SK-N-SH (cell line): ENCODE measurements around the gene KRT28. TPM values are rescaled to one million over a fixed set of nuclear protein-coding genes. Genes with fewer than 3 reads are reported as not detected.

Experiments
- CTCF ChIA-PET: fragments of 300-600, 350-600 bp; formaldehyde crosslinking; extraction: SDS; loops from one replicate; lab custom pipeline; 2021; lab: Yijun Ruan, JAX
- POLR2A ChIA-PET: fragments of 350-600 bp; sonication (Branson Sonifier 250); formaldehyde crosslinking; extraction: SDS; loops from one replicate; lab custom pipeline; 2020; ENCODE audit warnings: antibody characterized with exemption, inconsistent platforms; lab: Yijun Ruan, JAX
- DNase-seq: peaks from one replicate; pipeline ENCODE4 v3.0.0; 2012
- H2AFZ ChIP-seq: fragments of 200-600 bp; sonication (generic); 2 replicates; pipeline ENCODE4 v1.8.1; 2016; ENCODE audit warnings: antibody characterized with exemption, mild to moderate bottlenecking, low read depth
- H3F3A ChIP-seq: fragments of 200-600 bp; sonication (generic); replicated peaks from 2 replicates; pipeline ENCODE3; 2016; ENCODE audit warnings: antibody characterized with exemption, mild to moderate bottlenecking; ENCODE audit not compliant: insufficient read depth
- H3K27ac ChIP-seq, 2 experiments: fragments of 200-500 bp in 1 of 2; fragments of 200-600 bp in 1 of 2; sonication (Bioruptor generic) in 1 of 2; sonication (generic), shearing (Covaris generic) in 1 of 2; 2 replicates each; pipeline versions ENCODE4 v1.5.1 to v1.6.1; 2014 to 2016; ENCODE audit warnings: low read depth in 2 of 2, inconsistent platforms in 1 of 2, low read length in 1 of 2, mild to moderate bottlenecking in 1 of 2, mixed read lengths in 1 of 2
- H3K27me3 ChIP-seq: fragments of 200-600 bp; sonication (generic), shearing (Covaris generic); 2 replicates; pipeline ENCODE4 v1.6.1; 2016; ENCODE audit warnings: mixed run types; ENCODE audit not compliant: insufficient read depth
- H3K36me3 ChIP-seq, 2 experiments: fragments of 200-500 bp in 1 of 2; fragments of 200-600 bp in 1 of 2; sonication (Bioruptor generic) in 1 of 2; sonication (generic) in 1 of 2; replicated peaks in 1 of 2; 2 replicates each; pipeline versions ENCODE3 to v1.5.1; 2014 to 2016; ENCODE audit warnings: low read length in 1 of 2, mild to moderate bottlenecking in 1 of 2; ENCODE audit not compliant: insufficient read depth in 2 of 2, control insufficient read depth in 1 of 2
- H3K4me1 ChIP-seq, 2 experiments: fragments of 200-500 bp in 1 of 2; fragments of 200-600 bp in 1 of 2; sonication (Bioruptor generic) in 1 of 2; sonication (generic), shearing (Covaris generic) in 1 of 2; 2 replicates each; pipeline versions ENCODE4 v1.5.1 to v1.6.1; 2014 to 2016; ENCODE audit warnings: low read depth in 1 of 2, low read length in 1 of 2, mixed run types in 1 of 2; ENCODE audit not compliant: insufficient read depth in 2 of 2, control insufficient read depth in 1 of 2
- H3K4me2 ChIP-seq: fragments of 200-600 bp; sonication (generic), shearing (Covaris generic); 2 replicates; pipeline ENCODE4 v1.6.1; 2017; ENCODE audit warnings: mixed run types
- H3K4me3 ChIP-seq, 2 experiments: fragments of 200-500 bp in 1 of 2; fragments of 200-600 bp in 1 of 2; sonication (Bioruptor generic) in 1 of 2; sonication (generic), shearing (Covaris generic) in 1 of 2; 2 replicates each; pipeline versions ENCODE4 v1.5.1 to v1.8.1; 2014 to 2016; ENCODE audit warnings: low read depth in 2 of 2, inconsistent platforms in 1 of 2, low read length in 1 of 2, mild to moderate bottlenecking in 1 of 2, mixed read lengths in 1 of 2, moderate library complexity in 1 of 2
- H3K79me2 ChIP-seq: fragments of 200-600 bp; sonication (generic); 2 replicates; pipeline ENCODE4 v1.8.1; 2017; ENCODE audit warnings: mild to moderate bottlenecking; ENCODE audit not compliant: insufficient read depth
- H3K9ac ChIP-seq: fragments of 200-600 bp; sonication (generic); 2 replicates; pipeline ENCODE4 v1.6.1; 2017; ENCODE audit warnings: mixed run types
- H3K9me2 ChIP-seq: fragments of 200-600 bp; sonication (generic); 2 replicates; pipeline ENCODE4 v1.6.1; 2017; ENCODE audit warnings: mixed run types
- H3K9me3 ChIP-seq: fragments of 200-600 bp; sonication (generic); 2 replicates; pipeline ENCODE4 v1.6.1; 2017; ENCODE audit warnings: mixed run types, mild to moderate bottlenecking, moderate library complexity
- H4K20me1 ChIP-seq: fragments of 200-600 bp; sonication (generic); 2 replicates; pipeline ENCODE4 v1.6.1; 2017; ENCODE audit warnings: mild to moderate bottlenecking, mixed run types; ENCODE audit not compliant: insufficient read depth
- CHD2 ChIP-seq: fragments of 150-350 bp; IDR thresholded peaks from 2 replicates; pipeline ENCODE4 v1.6.1; 2018; ENCODE audit warnings: low read length; ENCODE audit not compliant: partially characterized antibody
- ELF1 ChIP-seq: IDR thresholded peaks from 2 replicates; pipeline ENCODE4 v1.4.0; 2012
- FOXM1 ChIP-seq: IDR thresholded peaks from 2 replicates; pipeline ENCODE4 v1.4.0; 2012; ENCODE audit warnings: low read depth, mild to moderate bottlenecking
- GABPA ChIP-seq: IDR thresholded peaks from 2 replicates; pipeline ENCODE4 v1.4.0; 2012; ENCODE audit warnings: low read depth, mild to moderate bottlenecking
- MEF2A ChIP-seq: IDR thresholded peaks from 2 replicates; pipeline ENCODE4 v1.4.0; 2012; ENCODE audit warnings: low read depth, borderline replicate concordance
- NRF1 ChIP-seq: IDR thresholded peaks from 2 replicates; pipeline ENCODE4 v1.6.1; 2012; ENCODE audit warnings: low read depth, mild to moderate bottlenecking, low read length
- POLR2AphosphoS5 ChIP-seq: IDR thresholded peaks from 2 replicates; pipeline ENCODE4 v1.6.1; 2012; ENCODE audit warnings: low read depth, low read length
- RCOR1 ChIP-seq: fragments of 150-350 bp; IDR thresholded peaks from 2 replicates; pipeline ENCODE4 v1.6.1; 2017; ENCODE audit warnings: antibody characterized with exemption, low read length
- RFX5 ChIP-seq: IDR thresholded peaks from 2 replicates; pipeline ENCODE4 v1.6.1; 2012; ENCODE audit warnings: mild to moderate bottlenecking, improper control_type of control experiment, low read length
- SIN3A ChIP-seq: IDR thresholded peaks from 2 replicates; pipeline ENCODE4 v1.6.1; 2012; ENCODE audit warnings: low read depth, mild to moderate bottlenecking, low read length, moderate library complexity, borderline replicate concordance
- SMC3 ChIP-seq: IDR thresholded peaks from 2 replicates; pipeline ENCODE4 v1.6.1; 2012; ENCODE audit warnings: low read depth, low read length, improper control_type of control experiment
- TAF1 ChIP-seq: IDR thresholded peaks from 2 replicates; pipeline ENCODE4 v1.6.1; 2012; ENCODE audit warnings: low read depth, mild to moderate bottlenecking, low read length, moderate library complexity, borderline replicate concordance
- TCF12 ChIP-seq: IDR thresholded peaks from 2 replicates; pipeline ENCODE4 v1.4.0; 2012
- WGBS: methylation state at CpG from one replicate; pipeline ENCODE4 v1.1.6; 2017; ENCODE audit warnings: low lambda C conversion rate; 5-methylcytosine and 5-hydroxymethylcytosine counted together
- polyA plus RNA-seq, 3 experiments: library from polyadenylated mRNA; depleted of rRNA; stranded (reverse); fragments of >200 nt; gene quantifications; 2 replicates each; pipeline ENCODE4 v1.2.3, GENCODE V29; 2012
- TF ChIP-seq, protein P1 (sequence below): IDR thresholded peaks from 2 replicates; pipeline ENCODE4 v1.6.1; 2012; ENCODE audit warnings: mild to moderate bottlenecking, low read depth, low read length, moderate library complexity
- TF ChIP-seq, protein P2 (sequence below): fragments of 150-350 bp; IDR thresholded peaks from 2 replicates; pipeline ENCODE4 v1.6.1; 2017; ENCODE audit warnings: antibody characterized with exemption, low read length, low read depth, borderline replicate concordance
- TF ChIP-seq, protein P3 (sequence below): fragments of 150-350 bp; IDR thresholded peaks from 2 replicates; pipeline ENCODE4 v1.6.1; 2016; ENCODE audit warnings: mild to moderate bottlenecking, low read depth, low read length

Gene KRT28
- polyA plus RNA-seq, 1 of the 3 experiments (the other 2 are of a cell fraction): not detected

DNA sequence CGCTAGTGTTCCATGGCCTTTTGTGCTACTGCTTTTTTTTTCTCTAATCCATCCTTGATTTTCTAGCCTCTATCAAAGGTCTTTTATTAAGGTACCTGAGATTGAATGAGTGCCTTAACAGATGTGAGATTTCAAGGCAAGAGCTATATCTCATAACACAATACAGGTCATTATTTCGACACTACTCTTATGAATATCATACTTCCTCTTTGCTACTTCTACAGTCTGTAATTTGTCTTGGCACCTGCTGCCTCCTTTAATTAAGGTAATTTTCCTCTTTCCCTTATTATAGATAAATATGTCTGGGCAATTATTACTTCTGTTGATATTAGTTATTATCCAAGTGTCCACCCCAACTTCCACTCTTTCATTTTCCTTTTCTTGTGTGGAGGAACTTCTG lies 5.3 kb downstream of the KRT28 start:
- H4K20me1 ChIP-seq: no peaks in the 10 kb centered on the region
- no peaks in the 10 kb centered on the region for H3F3A ChIP-seq
- no peaks in the 10 kb centered on the region for H3K79me2 ChIP-seq
- no peak overlapping the region for H3K4me2 ChIP-seq
- POLR2A ChIA-PET: no interaction called here
- no peaks in the 10 kb centered on the region for H3K9me3 ChIP-seq
- DNase-seq: no peak
- CTCF ChIA-PET: interaction anchor here (1.3 to 2.6 kb wide), 3 partner anchors 9 to 854 kb away, joined by 6 to 9 read pairs (median 7); no protein-coding TSS in a partner anchor
- H3K9me2 ChIP-seq: no peaks in the 10 kb centered on the region
- H3K4me3 ChIP-seq: no peak overlapping the region
- peaks cover 71% of the 10 kb centered on the region for H3K27me3 ChIP-seq
- H3K4me1 ChIP-seq: no peaks in the 10 kb centered on the region
- 23% methylated on average over 2 of the region's 2 CpGs for WGBS
- no peak overlapping the region for H2AFZ ChIP-seq
- TF ChIP-seq CHD2 (no peak), GABPA (no peak), RFX5 (no peak), TCF12 (no peak), SMC3 (no peak), TAF1 (no peak), POLR2AphosphoS5 (no peak), ELF1 (no peak), MEF2A (no peak), FOXM1 (no peak), RCOR1 (no peak), SIN3A (no peak), NRF1 (no peak)
- TF ChIP-seq, protein P1, sequence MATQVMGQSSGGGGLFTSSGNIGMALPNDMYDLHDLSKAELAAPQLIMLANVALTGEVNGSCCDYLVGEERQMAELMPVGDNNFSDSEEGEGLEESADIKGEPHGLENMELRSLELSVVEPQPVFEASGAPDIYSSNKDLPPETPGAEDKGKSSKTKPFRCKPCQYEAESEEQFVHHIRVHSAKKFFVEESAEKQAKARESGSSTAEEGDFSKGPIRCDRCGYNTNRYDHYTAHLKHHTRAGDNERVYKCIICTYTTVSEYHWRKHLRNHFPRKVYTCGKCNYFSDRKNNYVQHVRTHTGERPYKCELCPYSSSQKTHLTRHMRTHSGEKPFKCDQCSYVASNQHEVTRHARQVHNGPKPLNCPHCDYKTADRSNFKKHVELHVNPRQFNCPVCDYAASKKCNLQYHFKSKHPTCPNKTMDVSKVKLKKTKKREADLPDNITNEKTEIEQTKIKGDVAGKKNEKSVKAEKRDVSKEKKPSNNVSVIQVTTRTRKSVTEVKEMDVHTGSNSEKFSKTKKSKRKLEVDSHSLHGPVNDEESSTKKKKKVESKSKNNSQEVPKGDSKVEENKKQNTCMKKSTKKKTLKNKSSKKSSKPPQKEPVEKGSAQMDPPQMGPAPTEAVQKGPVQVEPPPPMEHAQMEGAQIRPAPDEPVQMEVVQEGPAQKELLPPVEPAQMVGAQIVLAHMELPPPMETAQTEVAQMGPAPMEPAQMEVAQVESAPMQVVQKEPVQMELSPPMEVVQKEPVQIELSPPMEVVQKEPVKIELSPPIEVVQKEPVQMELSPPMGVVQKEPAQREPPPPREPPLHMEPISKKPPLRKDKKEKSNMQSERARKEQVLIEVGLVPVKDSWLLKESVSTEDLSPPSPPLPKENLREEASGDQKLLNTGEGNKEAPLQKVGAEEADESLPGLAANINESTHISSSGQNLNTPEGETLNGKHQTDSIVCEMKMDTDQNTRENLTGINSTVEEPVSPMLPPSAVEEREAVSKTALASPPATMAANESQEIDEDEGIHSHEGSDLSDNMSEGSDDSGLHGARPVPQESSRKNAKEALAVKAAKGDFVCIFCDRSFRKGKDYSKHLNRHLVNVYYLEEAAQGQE: no peak
- TF ChIP-seq, protein P2, sequence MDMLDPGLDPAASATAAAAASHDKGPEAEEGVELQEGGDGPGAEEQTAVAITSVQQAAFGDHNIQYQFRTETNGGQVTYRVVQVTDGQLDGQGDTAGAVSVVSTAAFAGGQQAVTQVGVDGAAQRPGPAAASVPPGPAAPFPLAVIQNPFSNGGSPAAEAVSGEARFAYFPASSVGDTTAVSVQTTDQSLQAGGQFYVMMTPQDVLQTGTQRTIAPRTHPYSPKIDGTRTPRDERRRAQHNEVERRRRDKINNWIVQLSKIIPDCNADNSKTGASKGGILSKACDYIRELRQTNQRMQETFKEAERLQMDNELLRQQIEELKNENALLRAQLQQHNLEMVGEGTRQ: no peak
- TF ChIP-seq, protein P3, sequence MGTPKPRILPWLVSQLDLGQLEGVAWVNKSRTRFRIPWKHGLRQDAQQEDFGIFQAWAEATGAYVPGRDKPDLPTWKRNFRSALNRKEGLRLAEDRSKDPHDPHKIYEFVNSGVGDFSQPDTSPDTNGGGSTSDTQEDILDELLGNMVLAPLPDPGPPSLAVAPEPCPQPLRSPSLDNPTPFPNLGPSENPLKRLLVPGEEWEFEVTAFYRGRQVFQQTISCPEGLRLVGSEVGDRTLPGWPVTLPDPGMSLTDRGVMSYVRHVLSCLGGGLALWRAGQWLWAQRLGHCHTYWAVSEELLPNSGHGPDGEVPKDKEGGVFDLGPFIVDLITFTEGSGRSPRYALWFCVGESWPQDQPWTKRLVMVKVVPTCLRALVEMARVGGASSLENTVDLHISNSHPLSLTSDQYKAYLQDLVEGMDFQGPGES: no peak
- H3K27ac ChIP-seq: no peak overlapping the region
- H3K36me3 ChIP-seq: no peaks in the 10 kb centered on the region
- no peak overlapping the region for H3K9ac ChIP-seq
